Adrenal gland (tissue), 5 donors: ENCODE data around the gene APBB2.

Source experiments
- POLR2A ChIP-seq, 2 donors: fragments of 450-650 bp; IDR thresholded peaks; one replicate each; pipeline ENCODE4 v1.6.1; 2017; ENCODE audit warnings: antibody characterized with exemption in 2 of 2, mild to moderate bottlenecking in 2 of 2, moderate library complexity in 1 of 2
- TF ChIP-seq, protein P1 (sequence below), 6 experiments: fragments of 450-650 bp in 4 of 6; fragments of 200-600 bp in 2 of 6; sonication (generic) in 1 of 6; IDR thresholded peaks; 1 replicate in 5 of 6; 2 replicates in 1 of 6; pipeline versions ENCODE4 v1.5.1 to v1.8.0; 2016 to 2021; ENCODE audit warnings: antibody characterized with exemption in 6 of 6, mild to moderate bottlenecking in 2 of 6, moderate library complexity in 1 of 6
- donor health status: DM: no; HTN: no; CAD: no.

DNA sequence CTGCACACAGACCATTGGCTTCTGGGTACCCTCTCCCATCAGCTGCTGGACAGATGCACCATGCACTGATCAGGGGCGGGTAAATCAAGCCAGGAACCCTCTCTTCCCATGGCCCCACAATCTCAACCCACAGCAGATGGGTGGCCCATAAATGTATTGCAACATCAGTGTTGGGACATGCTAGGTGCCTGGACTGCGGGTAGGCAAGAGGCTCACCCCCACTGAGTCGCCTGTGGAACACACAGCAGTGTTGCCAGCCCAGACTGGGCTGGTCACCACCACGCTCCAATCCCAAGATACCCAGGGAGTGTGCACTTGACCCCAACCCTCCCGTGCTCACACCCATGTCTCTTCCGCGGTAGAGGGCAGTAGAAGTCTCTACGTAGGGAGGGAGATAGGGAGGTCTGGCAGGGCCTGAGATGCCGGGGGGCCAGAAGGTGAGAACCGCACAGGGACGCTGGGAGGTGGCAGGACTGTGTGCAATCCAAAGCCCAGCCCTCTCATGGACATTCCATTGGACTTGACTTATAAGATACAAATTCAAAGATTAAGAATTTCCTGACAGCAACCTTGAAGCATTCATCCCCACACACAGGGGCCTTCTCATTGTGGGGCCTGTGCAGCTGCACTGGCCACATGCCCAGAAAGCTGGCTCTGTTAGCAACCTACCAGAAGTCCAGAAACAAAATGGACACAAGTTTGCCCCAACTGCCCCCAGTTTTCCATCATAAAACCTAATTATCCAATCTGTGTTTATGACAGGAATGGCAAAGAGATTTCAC, 280.9 kb downstream of the APBB2 start:
- TF ChIP-seq, protein P1, sequence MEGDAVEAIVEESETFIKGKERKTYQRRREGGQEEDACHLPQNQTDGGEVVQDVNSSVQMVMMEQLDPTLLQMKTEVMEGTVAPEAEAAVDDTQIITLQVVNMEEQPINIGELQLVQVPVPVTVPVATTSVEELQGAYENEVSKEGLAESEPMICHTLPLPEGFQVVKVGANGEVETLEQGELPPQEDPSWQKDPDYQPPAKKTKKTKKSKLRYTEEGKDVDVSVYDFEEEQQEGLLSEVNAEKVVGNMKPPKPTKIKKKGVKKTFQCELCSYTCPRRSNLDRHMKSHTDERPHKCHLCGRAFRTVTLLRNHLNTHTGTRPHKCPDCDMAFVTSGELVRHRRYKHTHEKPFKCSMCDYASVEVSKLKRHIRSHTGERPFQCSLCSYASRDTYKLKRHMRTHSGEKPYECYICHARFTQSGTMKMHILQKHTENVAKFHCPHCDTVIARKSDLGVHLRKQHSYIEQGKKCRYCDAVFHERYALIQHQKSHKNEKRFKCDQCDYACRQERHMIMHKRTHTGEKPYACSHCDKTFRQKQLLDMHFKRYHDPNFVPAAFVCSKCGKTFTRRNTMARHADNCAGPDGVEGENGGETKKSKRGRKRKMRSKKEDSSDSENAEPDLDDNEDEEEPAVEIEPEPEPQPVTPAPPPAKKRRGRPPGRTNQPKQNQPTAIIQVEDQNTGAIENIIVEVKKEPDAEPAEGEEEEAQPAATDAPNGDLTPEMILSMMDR (IDR thresholded peaks at IDR 0.05): no peak
- TF ChIP-seq POLR2A (IDR thresholded peaks at IDR 0.05): no peak
